WERI-Rb-1 (cell line): ENCODE measurements around the gene PSMD13.

Experiments
- DNase-seq: peaks from one replicate; pipeline ENCODE4 v3.0.0-alpha.2; 2020
- H3K27ac ChIP-seq: fragments of 250-450 bp; sonication (Bioruptor Pico); 2 replicates; pipeline ENCODE4 v1.5.1; 2020; ENCODE audit warnings: mild to moderate bottlenecking, moderate library complexity
- H3K27me3 ChIP-seq: fragments of 250-450 bp; sonication (Bioruptor Pico); 2 replicates; pipeline ENCODE4 v1.5.1; 2021; ENCODE audit warnings: mild to moderate bottlenecking, low read depth, moderate library complexity; ENCODE audit not compliant: insufficient read depth, severe bottlenecking
- H3K36me3 ChIP-seq: fragments of 250-450 bp; sonication (Bioruptor Pico); 2 replicates; pipeline ENCODE4 v1.5.1; 2020; ENCODE audit warnings: mild to moderate bottlenecking, moderate library complexity
- H3K4me3 ChIP-seq: 2 replicates; pipeline ENCODE4 v1.5.1; 2011; ENCODE audit warnings: low read depth, mild to moderate bottlenecking, control low read depth, low read length
- H3K9me3 ChIP-seq: fragments of 250-450 bp; sonication (Bioruptor Pico); 2 replicates; pipeline ENCODE4 v1.5.1; 2021; ENCODE audit warnings: mild to moderate bottlenecking, moderate library complexity; ENCODE audit not compliant: severe bottlenecking
- TF ChIP-seq, protein P1 (sequence below): IDR thresholded peaks from 2 replicates; pipeline ENCODE4 v1.5.1; 2011; ENCODE audit warnings: low read depth, mild to moderate bottlenecking, control low read depth, inconsistent platforms, low read length

Gene PSMD13

DNA sequence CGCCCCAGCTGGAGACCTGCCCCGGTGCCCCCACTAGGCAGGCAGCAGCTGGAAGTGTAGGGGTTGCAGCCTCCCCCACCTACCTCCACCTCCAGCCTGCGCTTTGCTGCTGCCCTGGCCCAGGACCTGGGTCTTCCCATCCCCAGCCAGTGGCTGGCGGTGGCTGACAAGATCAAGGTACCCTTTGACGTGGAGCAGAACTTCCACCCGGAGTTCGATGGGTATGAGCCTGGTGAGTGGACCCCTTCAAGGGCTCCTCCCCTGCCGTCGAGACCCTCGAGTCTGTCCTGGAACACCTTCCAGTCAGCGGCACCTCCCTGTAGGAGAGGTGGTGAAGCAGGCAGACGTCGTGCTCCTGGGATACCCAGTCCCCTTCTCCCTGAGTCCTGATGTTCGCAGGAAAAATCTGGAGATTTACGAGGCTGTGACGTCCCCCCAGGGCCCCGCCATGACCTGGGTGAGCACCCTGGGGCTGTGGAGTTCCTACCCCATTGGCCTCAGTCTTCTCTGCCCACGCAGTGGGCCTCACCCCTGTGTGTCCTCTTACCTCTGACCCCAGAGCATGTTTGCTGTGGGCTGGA is 56.6 kb downstream of the PSMD13 start:
- Histone ChIP-seq H3K27me3 (no peaks in the 10 kb centered on the region), H3K4me3 (no peak overlapping the region), H3K36me3 (no peaks in the 10 kb centered on the region; the same call in 1 of the 2 replicates), H3K9me3 (no peaks in the 10 kb centered on the region), H3K27ac (no peak overlapping the region)
- TF ChIP-seq, protein P1, sequence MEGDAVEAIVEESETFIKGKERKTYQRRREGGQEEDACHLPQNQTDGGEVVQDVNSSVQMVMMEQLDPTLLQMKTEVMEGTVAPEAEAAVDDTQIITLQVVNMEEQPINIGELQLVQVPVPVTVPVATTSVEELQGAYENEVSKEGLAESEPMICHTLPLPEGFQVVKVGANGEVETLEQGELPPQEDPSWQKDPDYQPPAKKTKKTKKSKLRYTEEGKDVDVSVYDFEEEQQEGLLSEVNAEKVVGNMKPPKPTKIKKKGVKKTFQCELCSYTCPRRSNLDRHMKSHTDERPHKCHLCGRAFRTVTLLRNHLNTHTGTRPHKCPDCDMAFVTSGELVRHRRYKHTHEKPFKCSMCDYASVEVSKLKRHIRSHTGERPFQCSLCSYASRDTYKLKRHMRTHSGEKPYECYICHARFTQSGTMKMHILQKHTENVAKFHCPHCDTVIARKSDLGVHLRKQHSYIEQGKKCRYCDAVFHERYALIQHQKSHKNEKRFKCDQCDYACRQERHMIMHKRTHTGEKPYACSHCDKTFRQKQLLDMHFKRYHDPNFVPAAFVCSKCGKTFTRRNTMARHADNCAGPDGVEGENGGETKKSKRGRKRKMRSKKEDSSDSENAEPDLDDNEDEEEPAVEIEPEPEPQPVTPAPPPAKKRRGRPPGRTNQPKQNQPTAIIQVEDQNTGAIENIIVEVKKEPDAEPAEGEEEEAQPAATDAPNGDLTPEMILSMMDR: no peak
- DNase-seq: no peak

DNA sequence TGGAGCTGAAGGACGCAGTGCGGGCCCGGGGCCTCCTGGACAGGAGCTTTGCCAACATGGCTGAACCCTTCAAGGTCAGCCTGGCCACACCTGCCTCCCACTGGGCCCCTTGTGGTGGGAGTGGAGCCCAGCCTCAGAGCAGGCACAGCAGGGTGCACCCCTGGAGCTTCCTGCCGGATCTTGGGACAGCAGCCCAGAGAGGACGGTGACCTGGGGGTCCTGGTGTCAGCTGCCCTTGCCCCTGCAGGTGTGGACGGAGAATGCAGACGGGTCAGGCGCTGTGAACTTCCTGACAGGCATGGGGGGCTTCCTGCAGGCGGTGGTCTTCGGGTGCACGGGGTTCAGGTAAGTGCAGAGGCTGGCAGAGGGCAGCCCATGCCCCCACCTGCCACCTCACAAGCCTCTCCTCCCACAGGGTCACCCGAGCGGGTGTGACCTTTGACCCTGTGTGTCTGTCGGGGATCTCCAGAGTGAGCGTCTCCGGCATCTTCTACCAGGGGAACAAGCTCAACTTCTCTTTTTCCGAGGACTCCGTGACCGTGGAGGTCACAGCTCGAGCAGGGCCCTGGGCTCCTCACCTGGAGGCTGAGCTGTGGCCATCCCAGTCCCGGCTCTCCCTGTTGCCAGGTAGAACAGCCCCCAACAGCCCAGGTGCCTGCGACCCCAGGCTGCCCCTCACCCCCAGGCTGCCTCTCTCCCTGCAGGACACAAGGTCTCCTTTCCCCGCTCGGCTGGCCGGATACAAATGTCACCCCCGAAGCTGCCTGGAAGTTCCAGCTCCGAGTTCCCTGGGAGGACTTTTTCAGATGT is 57.3 kb downstream of the PSMD13 start:
- Histone ChIP-seq H3K4me3 (no peak overlapping the region), H3K27me3 (no peaks in the 10 kb centered on the region), H3K36me3 (no peaks in the 10 kb centered on the region; the same call in 1 of the 2 replicates), H3K27ac (no peak overlapping the region), H3K9me3 (no peaks in the 10 kb centered on the region)
- DNase-seq: no peak
- TF ChIP-seq, protein P1: no peak

DNA sequence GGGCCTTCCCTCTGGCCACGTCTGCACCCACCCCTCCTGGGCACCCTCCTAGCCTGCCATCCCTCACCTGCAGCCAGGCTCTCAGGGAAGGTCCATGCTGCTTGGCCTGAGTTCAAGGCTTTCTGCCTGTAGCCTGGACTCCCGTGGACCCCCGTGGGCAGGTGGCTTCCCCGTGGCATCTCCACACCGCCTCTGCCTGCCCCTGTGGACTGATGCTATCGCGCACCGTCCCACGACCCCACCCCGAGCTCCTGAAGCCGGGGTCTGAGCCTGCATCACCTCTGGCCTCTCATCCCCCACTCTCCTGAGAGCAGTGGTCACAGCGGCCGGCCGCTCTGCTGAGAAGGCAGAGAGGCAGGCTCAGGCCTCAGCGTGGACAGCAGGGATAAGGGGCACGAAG is 58.0 kb downstream of the PSMD13 start:
- no peaks in the 10 kb centered on the region for H3K27me3 ChIP-seq
- H3K4me3 ChIP-seq: no peak overlapping the region
- no peaks in the 10 kb centered on the region for H3K9me3 ChIP-seq
- no peak overlapping the region for H3K27ac ChIP-seq
- no peak for DNase-seq
- TF ChIP-seq, protein P1: no peak
- H3K36me3 ChIP-seq: no peaks in the 10 kb centered on the region; the same call in 1 of the 2 replicates

DNA sequence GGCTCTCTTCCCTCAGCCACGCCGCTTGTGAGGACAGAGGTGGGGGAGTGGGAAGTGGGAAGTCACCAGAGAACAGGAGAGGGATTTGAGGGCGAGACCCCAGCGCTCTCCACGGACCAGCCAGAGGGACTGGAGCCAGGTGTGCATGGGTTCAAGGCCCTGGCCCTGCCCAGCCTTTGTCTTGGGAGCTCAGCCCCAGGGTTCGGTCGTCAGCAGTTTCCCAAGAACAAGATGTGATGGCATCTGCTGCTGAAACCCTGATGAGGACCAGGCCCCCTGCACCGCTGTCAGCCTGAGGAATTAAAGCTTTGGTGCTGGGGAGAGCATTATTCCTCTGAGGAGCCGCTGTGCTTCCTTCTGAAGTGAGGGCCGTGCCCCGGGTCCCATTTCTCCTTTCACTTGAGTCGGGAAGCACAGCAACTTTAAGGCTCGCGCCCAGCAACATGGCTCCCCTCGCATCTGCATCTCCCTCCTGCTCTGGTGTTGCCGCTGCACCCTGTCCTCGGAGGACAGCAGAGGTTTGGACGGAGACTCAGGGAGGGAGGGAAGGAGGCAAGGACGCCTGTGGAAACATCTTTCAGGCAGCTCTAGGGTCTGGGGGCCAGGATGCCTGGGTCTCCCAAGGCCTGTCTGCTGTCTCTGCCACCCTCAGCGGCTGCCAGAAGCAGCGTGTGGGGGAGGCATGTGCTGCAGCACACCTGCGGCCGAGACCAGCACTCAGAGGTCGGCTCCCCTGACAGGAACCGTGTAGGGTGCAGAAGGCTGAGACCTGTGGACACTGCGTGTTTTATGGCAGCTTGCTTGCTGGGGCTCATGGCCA is 58.8 kb downstream of the PSMD13 start:
- TF ChIP-seq, protein P1: no peak
- DNase-seq: no peak
- no peaks in the 10 kb centered on the region for H3K9me3 ChIP-seq
- no peaks in the 10 kb centered on the region; the same call in 1 of the 2 replicates for H3K36me3 ChIP-seq
- no peak overlapping the region for H3K27ac ChIP-seq
- H3K27me3 ChIP-seq: no peaks in the 10 kb centered on the region
- no peak overlapping the region for H3K4me3 ChIP-seq

DNA sequence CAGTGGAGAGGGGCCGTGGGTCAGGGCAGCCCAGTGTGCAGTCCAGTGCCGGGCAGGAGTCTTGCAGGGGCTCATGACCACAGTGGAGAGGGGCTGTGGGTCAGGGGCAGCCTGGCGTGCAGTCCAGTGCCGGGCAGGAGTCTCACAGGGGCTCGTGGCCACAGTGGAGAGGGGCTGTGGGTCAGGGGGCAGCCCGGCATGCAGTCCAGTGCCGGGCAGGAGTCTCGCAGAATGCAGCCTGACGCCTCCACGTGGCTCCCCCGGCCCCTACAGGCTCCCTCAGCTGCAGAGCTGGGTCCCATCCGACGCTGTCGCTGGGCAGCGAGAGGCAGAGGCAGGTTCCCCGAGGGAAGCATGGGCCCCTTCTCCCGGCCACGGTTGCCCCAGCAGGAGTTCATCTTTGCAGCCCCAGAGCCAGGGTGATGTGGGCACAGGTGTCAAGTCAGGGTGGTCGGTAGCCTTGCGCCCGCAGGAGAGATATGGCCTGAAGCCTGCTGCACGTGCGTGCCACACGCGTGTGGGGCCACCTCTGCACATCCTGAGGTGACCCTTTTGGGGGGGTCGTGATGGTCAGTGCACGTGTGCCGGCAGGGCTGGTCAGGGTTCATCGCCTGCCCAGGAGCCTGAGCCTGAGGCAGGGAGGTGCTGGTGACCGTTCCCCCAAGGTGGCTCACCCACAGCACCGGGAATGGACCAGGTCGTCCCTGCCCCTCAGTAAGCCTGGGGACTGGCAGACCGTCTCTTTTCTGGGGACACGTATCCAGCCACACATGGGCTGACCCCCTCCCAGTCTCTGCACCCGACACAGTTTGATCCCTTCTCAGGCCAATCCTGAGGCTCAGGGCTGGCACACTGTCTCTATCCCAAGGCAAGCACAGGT is 59.6 kb downstream of the PSMD13 start:
- Histone ChIP-seq H3K27ac (no peak overlapping the region), H3K4me3 (no peak overlapping the region), H3K27me3 (no peaks in the 10 kb centered on the region), H3K36me3 (no peaks in the 10 kb centered on the region), H3K9me3 (no peaks in the 10 kb centered on the region)
- DNase-seq: no peak
- TF ChIP-seq, protein P1: no peak
